ENCODE results near the gene PRDX1. TPM values are rescaled to one million over a fixed set of nuclear protein-coding genes. Genes with fewer than 3 reads are reported as not detected.

Gene PRDX1
- total and polyA plus RNA-seq, 2 experiments from 2014 or later = 1,070 to 2,149 TPM

DNA sequence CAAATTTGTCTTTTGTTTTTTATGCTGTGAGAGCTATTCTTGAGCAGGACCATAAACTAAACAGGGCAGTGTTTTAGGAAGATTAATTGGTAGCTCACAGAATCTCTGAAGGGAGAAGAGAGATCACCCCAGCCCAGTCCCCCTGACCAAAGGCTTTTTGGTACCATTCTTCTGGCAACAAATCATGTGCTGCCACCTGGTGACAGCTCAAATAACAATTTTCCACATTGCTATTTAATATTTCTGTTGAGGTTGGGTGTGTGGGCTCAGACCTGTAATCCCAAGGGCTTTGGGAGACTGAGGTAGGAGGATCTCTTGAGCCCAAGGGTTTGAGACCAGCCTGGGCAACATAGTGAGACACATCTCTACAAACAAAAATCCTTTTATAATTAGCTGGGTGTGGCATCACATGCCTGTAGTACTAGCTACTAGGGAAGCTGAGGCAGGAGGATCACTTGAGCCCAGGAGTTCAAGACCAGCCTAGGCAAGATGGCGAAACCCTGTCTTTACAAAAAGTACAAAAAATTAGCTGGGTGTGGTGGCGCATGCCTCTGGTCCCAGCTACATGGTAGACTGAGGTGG lies 28.5 kb downstream of the PRDX1 start:
- peaks cover 7% of the 10 kb centered on the region; the same call in 1 of the 2 replicates for H3K4me1 ChIP-seq (ENCODE audit: insufficient read depth)
- H3K4me3 ChIP-seq = no peak overlapping the region
- no peak overlapping the region for H3K27ac ChIP-seq (ENCODE audit: low read depth)
- H3K27me3 Mint-ChIP-seq (ENCODE audit: insufficient read depth, low read depth, poor library complexity) = peaks cover 2% of the 10 kb centered on the region
- peaks cover 8% of the 10 kb centered on the region; the same call in 1 of the 2 replicates for H3K27me3 ChIP-seq (ENCODE audit: insufficient read depth)
- H2AFZ ChIP-seq = no peak overlapping the region
- H3K9me3 Mint-ChIP-seq = peaks cover 11% of the 10 kb centered on the region
- peaks cover 5% of the 10 kb centered on the region; the same call in 2 of the 3 replicates for H3K4me1 Mint-ChIP-seq
- peak; percentile 77 for DNase-seq (ENCODE audit: low spot score)
- H3K9me2 ChIP-seq (ENCODE audit: insufficient read depth) = no peaks in the 10 kb centered on the region
- H3K4me2 ChIP-seq = no peak overlapping the region
- H3K36me3 Mint-ChIP-seq (ENCODE audit: low read depth) = peaks cover 13% of the 10 kb centered on the region
- H3K79me2 ChIP-seq (replicated peaks; ENCODE audit: insufficient read depth) = peaks cover 12% of the 10 kb centered on the region
- no peak overlapping the region for H3K27ac Mint-ChIP-seq
- ATAC-seq = no peak
- H3K4me3 Mint-ChIP-seq = no peak overlapping the region
- TF ChIP-seq ZNF114 (CRISPR knock-in tag; IDR thresholded peaks at IDR 0.05) = no peak
- TF ChIP-seq, protein P1, sequence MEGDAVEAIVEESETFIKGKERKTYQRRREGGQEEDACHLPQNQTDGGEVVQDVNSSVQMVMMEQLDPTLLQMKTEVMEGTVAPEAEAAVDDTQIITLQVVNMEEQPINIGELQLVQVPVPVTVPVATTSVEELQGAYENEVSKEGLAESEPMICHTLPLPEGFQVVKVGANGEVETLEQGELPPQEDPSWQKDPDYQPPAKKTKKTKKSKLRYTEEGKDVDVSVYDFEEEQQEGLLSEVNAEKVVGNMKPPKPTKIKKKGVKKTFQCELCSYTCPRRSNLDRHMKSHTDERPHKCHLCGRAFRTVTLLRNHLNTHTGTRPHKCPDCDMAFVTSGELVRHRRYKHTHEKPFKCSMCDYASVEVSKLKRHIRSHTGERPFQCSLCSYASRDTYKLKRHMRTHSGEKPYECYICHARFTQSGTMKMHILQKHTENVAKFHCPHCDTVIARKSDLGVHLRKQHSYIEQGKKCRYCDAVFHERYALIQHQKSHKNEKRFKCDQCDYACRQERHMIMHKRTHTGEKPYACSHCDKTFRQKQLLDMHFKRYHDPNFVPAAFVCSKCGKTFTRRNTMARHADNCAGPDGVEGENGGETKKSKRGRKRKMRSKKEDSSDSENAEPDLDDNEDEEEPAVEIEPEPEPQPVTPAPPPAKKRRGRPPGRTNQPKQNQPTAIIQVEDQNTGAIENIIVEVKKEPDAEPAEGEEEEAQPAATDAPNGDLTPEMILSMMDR (conservative IDR thresholded peaks at IDR 0.05; ENCODE audit: low read depth in 2 of 2) = peak; percentile 75 to 84
- H3K36me3 ChIP-seq (ENCODE audit: insufficient read depth) = no peaks in the 10 kb centered on the region
- H4K20me1 ChIP-seq (replicated peaks; ENCODE audit: insufficient read depth) = 0 out of 2 replicates have a peak, but pooled peaks cover 3% of the 10 kb centered on the region
- H3F3A ChIP-seq (replicated peaks; ENCODE audit: low read depth) = peaks cover 3% of the 10 kb centered on the region; the same call in 1 of the 2 replicates

DNA sequence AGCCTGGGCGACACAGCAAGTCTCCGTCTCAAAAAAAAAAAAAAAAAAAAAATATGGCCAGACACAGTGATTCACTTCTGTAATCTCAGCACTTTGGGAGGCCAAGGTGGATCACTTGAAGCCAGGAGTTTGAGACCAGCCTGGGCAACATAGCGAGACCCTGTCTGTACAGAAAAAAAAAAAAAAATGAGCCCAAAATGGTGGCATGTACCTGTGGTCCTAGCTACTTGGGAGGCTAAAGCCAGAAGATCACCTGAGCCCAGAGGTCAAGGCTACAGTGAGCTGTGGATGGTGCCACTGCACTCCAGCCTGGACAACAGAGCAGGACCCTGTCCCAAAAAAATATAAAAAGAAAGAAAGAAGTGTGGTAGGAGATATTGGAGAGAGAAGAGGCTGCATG lies 29.0 kb downstream of the PRDX1 start:
- H4K20me1 ChIP-seq (replicated peaks; ENCODE audit: insufficient read depth) = 0 out of 2 replicates have a peak, but pooled peaks cover 3% of the 10 kb centered on the region
- peaks cover 8% of the 10 kb centered on the region; the same call in 1 of the 2 replicates for H3K27me3 ChIP-seq (ENCODE audit: insufficient read depth)
- no peak overlapping the region for H3K4me3 ChIP-seq
- peaks cover 5% of the 10 kb centered on the region; the same call in 2 of the 3 replicates for H3K4me1 Mint-ChIP-seq
- no peak overlapping the region for H3K4me3 Mint-ChIP-seq
- H2AFZ ChIP-seq = no peak overlapping the region
- H3K4me2 ChIP-seq = no peak overlapping the region
- peaks cover 11% of the 10 kb centered on the region for H3K9me3 Mint-ChIP-seq
- no peaks in the 10 kb centered on the region for H3K36me3 ChIP-seq (ENCODE audit: insufficient read depth)
- peaks cover 2% of the 10 kb centered on the region for H3K27me3 Mint-ChIP-seq (ENCODE audit: insufficient read depth, low read depth, poor library complexity)
- no peak overlapping the region for H3K27ac ChIP-seq (ENCODE audit: low read depth)
- no peaks in the 10 kb centered on the region for H3K9me2 ChIP-seq (ENCODE audit: insufficient read depth)
- peaks cover 3% of the 10 kb centered on the region; the same call in 1 of the 2 replicates for H3F3A ChIP-seq (replicated peaks; ENCODE audit: low read depth)
- H3K79me2 ChIP-seq (replicated peaks; ENCODE audit: insufficient read depth) = peaks cover 16% of the 10 kb centered on the region
- DNase-seq (ENCODE audit: low spot score) = no peak
- H3K36me3 Mint-ChIP-seq (ENCODE audit: low read depth) = peaks cover 13% of the 10 kb centered on the region
- no peak for ATAC-seq
- H3K4me1 ChIP-seq (ENCODE audit: insufficient read depth) = peaks cover 7% of the 10 kb centered on the region; the same call in 1 of the 2 replicates
- no peak overlapping the region for H3K27ac Mint-ChIP-seq
- TF ChIP-seq ZNF462 (CRISPR knock-in tag; IDR thresholded peaks at IDR 0.05) (no peak), CREB1 (CRISPR knock-in tag; IDR thresholded peaks at IDR 0.05; ENCODE audit: low read depth) (no peak), NANOG (IDR thresholded peaks at IDR 0.05; ENCODE audit: borderline replicate concordance) (no peak), POLR2AphosphoS5 (IDR thresholded peaks at IDR 0.05; ENCODE audit: low read depth) (no peak), ZNF114 (CRISPR knock-in tag; IDR thresholded peaks at IDR 0.05) (no peak), STAT1 (IDR thresholded peaks at IDR 0.05; ENCODE audit: unreplicated experiment) (no peak), ETS1 (IDR thresholded peaks at IDR 0.05) (no peak), EZH2phosphoT487 (IDR thresholded peaks at IDR 0.05; ENCODE audit: unreplicated experiment) (no peak), JUNB (IDR thresholded peaks at IDR 0.05; ENCODE audit: unreplicated experiment) (no peak), ZNF331 (CRISPR knock-in tag; IDR thresholded peaks at IDR 0.05; ENCODE audit: low read depth) (no peak)
